Measurements from ENCODE around the gene ISG15. TPM values are rescaled to one million over a fixed set of nuclear protein-coding genes. Genes with fewer than 3 reads are reported as not detected.
"Not testable (repeated sequence)": the region's sequence is repeated elsewhere in the genome, so short reads cannot be mapped to it uniquely, and the experiment has no call there.

ISG15 gene
- total and polyA plus RNA-seq, 12 donors, result 1.7 to 308 (median 24.3) TPM

DNA sequence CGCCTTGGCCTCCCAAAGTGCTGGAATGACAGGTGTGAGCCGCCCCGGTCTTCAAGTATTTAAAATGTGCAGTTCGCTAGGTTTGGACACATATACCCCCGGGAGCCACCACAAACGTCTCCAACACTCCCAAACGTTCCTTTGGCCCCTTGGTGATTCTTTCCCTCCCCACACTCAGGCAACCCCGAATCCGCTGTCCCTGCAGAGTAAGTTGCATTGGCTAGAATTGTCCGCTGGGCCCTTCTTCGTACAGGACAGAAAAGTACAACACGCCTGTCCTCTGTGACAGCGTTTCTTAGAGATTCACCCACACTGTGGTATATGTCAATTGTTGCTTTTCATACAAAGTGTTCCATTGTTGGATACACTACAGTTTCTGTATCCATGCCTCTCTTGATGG, 28.2 kb upstream of the ISG15 start:
- Histone ChIP-seq H3K36me3 (replicated peaks in 1 of 2) (no peaks in the 10 kb centered on the region), H3K27me3 (peaks cover 25% of the 10 kb centered on the region), H3K4me1 (replicated peaks in 1 of 2) (no peaks in the 10 kb centered on the region), H3K9me3 (replicated peaks in 1 of 3) (no peaks in the 10 kb centered on the region), H3K4me3 (no peak overlapping the region), H3K27ac (no peak overlapping the region)
- intact Hi-C loops (cut with DNase I), result loop anchor here (2.0 to 10.0 kb wide), 2 partner anchors 78 to 310 kb away; no protein-coding TSS in a partner anchor
- no peak for DNase-seq
- TF ChIP-seq CTCF (IDR thresholded peaks at IDR 0.05), result no peak
- TF ChIP-seq POLR2A (IDR thresholded peaks at IDR 0.05), result no peak
- 65 to 70% (median 69%) methylated on average over 13 of the region's 13 CpGs for WGBS, 4 donors

DNA sequence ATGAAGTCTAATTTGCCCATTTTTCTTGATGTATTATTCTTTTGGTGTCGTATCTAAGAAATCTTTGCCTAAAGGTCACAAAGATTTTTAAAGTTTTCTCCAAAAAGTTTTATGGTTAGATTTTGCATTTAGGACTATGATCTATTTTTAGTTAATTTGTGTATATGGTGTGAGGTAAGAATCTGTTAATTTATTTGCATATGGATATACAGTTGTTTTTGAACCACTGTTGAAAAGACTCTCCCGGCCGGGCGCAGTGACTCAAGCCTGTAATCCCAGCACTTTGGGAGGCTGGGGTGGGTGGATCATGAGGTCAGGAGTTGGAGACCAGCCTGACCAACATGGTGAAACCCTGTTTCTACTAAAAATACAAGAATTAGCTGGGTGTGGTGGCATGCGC, 25.2 kb upstream of the ISG15 start:
- not testable (repeated sequence) for H3K36me3 ChIP-seq (replicated peaks in 1 of 2); H3K4me3 ChIP-seq; H3K9me3 ChIP-seq (replicated peaks in 1 of 3); H3K4me1 ChIP-seq (replicated peaks in 1 of 2); H3K27ac ChIP-seq; DNase-seq; H3K27me3 ChIP-seq
- intact Hi-C loops (cut with DNase I), result loop anchor here in 1 of 2 donors (10.0 kb wide), 1 partner anchor 307 kb away; no protein-coding TSS in a partner anchor
- WGBS, 4 donors, result 75 to 85% (median 83%) methylated on average over 5 of the region's 5 CpGs

DNA sequence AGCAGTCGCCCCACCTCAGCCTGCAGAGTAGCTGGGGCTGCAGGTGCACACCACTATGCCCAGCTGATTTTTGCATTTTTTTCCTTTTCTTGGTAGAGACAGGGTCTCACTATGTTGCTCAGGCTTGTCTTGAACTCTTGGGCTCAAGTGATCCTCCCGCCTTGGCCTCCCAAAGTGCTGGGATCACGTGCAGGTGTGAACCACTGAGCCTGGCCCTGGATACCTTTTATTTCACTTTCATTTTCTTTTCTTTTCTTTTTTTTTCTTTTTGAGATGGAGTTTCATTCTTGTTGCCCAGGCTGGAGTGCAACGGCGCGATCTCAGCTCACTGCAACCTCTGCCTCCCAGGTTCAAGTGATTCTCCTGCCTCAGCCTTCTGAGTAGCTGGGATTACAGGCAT, 22.0 kb upstream of the ISG15 start:
- intact Hi-C loops (cut with DNase I); H3K27ac ChIP-seq; DNase-seq; H3K4me1 ChIP-seq (replicated peaks in 1 of 2); H3K4me3 ChIP-seq; H3K27me3 ChIP-seq; H3K36me3 ChIP-seq (replicated peaks in 1 of 2); H3K9me3 ChIP-seq (replicated peaks in 1 of 3): not testable (repeated sequence)
- 83 to 95% (median 87%) methylated on average over 6 of the region's 6 CpGs for WGBS, 4 donors

DNA sequence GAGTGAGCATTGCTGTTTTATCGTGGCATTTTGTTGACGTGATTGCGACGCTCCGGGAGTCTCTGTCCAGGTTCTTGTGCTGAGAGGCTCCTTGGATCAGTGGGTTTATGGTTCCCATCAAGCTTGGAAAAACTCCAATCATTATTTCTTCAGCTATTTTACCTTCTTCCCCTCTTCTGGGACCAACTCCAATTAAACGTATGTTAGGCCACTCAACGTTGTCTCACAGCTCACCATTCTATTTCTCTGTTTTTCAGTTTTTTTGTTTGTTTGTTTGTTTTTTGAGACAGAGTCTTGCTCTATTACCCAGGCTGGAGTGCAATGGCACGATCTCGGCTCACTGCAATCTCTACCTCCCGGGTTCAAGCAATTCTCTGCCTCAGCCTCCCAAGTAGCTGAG, 21.4 kb upstream of the ISG15 start:
- Histone ChIP-seq H3K9me3 (replicated peaks in 1 of 3) (no peaks in the 10 kb centered on the region), H3K4me3 (no peak overlapping the region), H3K27ac (no peak overlapping the region), H3K27me3 (peaks cover 5% of the 10 kb centered on the region), H3K4me1 (replicated peaks in 1 of 2) (no peaks in the 10 kb centered on the region), H3K36me3 (replicated peaks in 1 of 2) (no peaks in the 10 kb centered on the region)
- 92 to 96% (median 94%) methylated on average over 10 of the region's 10 CpGs for WGBS, 4 donors
- TF ChIP-seq POLR2A (IDR thresholded peaks at IDR 0.05), result no peak
- no peak for TF ChIP-seq CTCF (IDR thresholded peaks at IDR 0.05)
- no peak for DNase-seq
- intact Hi-C loops (cut with DNase I), result no loop called here

DNA sequence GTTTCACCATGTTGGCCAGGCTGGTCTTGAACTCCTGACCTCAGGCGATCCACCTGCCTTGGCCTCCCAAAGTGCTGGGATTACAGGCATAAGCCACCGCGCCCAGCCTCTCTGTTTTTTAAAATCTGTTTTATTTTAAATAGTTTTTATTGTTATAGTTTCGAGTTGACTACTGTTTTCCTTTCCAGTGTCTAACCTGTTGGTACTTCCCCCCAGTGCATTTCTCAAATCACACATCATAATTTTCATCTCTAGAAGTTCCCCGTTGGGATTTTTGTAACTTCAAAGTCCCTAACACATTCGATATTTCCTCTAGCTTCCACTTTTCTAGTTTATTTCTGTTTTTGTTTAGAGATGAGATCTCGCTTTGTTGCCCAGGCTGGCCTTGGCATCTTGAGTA, 20.9 kb upstream of the ISG15 start:
- Histone ChIP-seq H3K27ac (no peak overlapping the region), H3K9me3 (replicated peaks in 1 of 3) (no peaks in the 10 kb centered on the region), H3K4me1 (replicated peaks in 1 of 2) (no peaks in the 10 kb centered on the region), H3K4me3 (no peak overlapping the region), H3K36me3 (replicated peaks in 1 of 2) (no peaks in the 10 kb centered on the region), H3K27me3 (peaks cover 9% of the 10 kb centered on the region)
- 82 to 88% (median 85%) methylated on average over 7 of the region's 7 CpGs for WGBS, 4 donors
- TF ChIP-seq CTCF (IDR thresholded peaks at IDR 0.05), result no peak
- TF ChIP-seq POLR2A (IDR thresholded peaks at IDR 0.05), result no peak
- DNase-seq, result no peak
- intact Hi-C loops (cut with DNase I), result no loop called here
